Epithelial cell of proximal tubule (primary cell): ENCODE measurements around the gene ITSN2. TPM values are rescaled to one million over a fixed set of nuclear protein-coding genes. Genes with fewer than 3 reads are reported as not detected.
"Not testable (repeated sequence)": the region's sequence is repeated elsewhere in the genome, so short reads cannot be mapped to it uniquely, and the experiment has no call there.

Experiments used
- DNase-seq: peaks from one replicate; pipeline ENCODE4 v3.0.0-alpha.2; 2011; ENCODE audit warnings: low read depth
- H3K4me3 ChIP-seq: 2 replicates; pipeline ENCODE4 v1.5.1; 2011; ENCODE audit warnings: low read depth, mild to moderate bottlenecking, low read length
- CTCF ChIP-seq: conservative IDR thresholded peaks from 2 replicates; pipeline ENCODE4 v1.5.1; 2012; ENCODE audit warnings: low read depth, mild to moderate bottlenecking, low read length
- total RNA-seq: library from RNA; depleted of rRNA; stranded (reverse); fragments of >200 nt; gene quantifications from 2 replicates; pipeline ENCODE4 v1.2.3, GENCODE V29; 2015

Gene ITSN2
- 14.1 and 15.1 TPM in 2 replicates for total RNA-seq

- H3K4me3 ChIP-seq = peak within 1 kb of the TSS; percentile 92
- TF ChIP-seq CTCF = no peak
- no peak for DNase-seq
Observed at GRCh38 chr2:24360050-24360962, at the start of gene ITSN2. Gene ITSN2 (minus strand): TSS chr2:24360536. CDS start chr2:24328082, 32,454 bp downstream.

GRCh38 chr2:24409171-24409570 is 48.8 kb upstream of the ITSN2 start:
- no peak for DNase-seq
- H3K4me3 ChIP-seq = no peak overlapping the region
- no peak for TF ChIP-seq CTCF

GRCh38 chr2:24408704-24409103 is 48.4 kb upstream of the ITSN2 start:
- H3K4me3 ChIP-seq, DNase-seq: not testable (repeated sequence)

GRCh38 chr2:24404491-24404921 is 44.2 kb upstream of the ITSN2 start:
- no peak overlapping the region for H3K4me3 ChIP-seq
- no peak for TF ChIP-seq CTCF
- no peak for DNase-seq

- no peak for TF ChIP-seq CTCF
- no peak for DNase-seq
- H3K4me3 ChIP-seq = no peak overlapping the region
Observed at GRCh38 chr2:24403832-24404212, 43.5 kb upstream of the ITSN2 start.

GRCh38 chr2:24403168-24403831 is 43.0 kb upstream of the ITSN2 start:
- no peak for TF ChIP-seq CTCF
- no peak overlapping the region for H3K4me3 ChIP-seq
- DNase-seq = no peak

- no peak for TF ChIP-seq CTCF
- peak overlapping the region; percentile 16 for H3K4me3 ChIP-seq
- DNase-seq = no peak
Observed at GRCh38 chr2:24402242-24403097, 42.1 kb upstream of the ITSN2 start.
